ENCODE results near the gene UTY.

The UTY gene

DNA sequence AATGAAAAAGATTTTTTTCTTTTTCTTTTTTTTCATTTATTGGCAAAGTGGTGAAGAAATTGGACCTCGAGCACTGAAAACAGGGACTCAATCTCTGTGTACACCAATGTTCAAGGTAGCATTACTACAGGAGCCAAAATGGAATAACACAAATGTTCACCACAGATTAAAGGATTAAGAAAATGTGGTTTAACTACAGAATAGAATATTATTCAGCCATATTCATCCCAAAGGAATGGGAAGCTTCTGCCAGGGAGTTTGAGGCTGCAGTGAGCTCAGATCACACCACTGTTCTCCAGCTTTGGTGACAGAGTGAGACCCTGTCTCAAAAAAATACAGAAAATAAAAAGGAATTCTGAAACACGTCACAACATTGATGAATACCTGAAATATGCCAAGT, 81.0 kb downstream of the UTY start:
- peak; percentile 6 for DNase-seq

DNA sequence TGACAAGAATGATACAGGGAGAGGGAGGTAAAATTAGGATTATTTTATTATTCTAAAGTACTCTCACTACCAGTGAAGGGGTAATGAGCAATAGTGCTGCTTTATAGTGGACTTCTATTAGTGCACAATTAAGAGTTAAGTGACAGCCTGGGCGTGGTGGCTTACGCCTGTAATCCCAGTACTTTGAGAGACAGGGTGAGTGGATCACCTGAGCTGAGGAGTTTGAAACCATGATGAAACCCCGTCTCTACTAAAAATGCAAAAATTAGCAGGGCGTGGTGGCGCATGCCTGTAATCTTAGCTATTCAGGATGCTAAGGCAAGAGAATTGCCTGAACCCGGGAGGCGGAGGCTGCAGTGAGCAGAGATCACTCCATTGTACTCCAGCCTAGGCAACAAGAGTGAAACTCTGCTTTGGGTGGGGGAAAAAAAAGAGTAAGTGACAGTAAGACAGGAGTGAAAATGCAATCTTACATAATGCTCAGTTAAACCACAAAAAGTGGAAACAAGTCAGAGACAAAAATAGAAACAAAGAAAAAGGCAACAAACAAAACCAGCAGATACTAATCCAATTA, 98.6 kb downstream of the UTY start:
- no peak for DNase-seq

DNA sequence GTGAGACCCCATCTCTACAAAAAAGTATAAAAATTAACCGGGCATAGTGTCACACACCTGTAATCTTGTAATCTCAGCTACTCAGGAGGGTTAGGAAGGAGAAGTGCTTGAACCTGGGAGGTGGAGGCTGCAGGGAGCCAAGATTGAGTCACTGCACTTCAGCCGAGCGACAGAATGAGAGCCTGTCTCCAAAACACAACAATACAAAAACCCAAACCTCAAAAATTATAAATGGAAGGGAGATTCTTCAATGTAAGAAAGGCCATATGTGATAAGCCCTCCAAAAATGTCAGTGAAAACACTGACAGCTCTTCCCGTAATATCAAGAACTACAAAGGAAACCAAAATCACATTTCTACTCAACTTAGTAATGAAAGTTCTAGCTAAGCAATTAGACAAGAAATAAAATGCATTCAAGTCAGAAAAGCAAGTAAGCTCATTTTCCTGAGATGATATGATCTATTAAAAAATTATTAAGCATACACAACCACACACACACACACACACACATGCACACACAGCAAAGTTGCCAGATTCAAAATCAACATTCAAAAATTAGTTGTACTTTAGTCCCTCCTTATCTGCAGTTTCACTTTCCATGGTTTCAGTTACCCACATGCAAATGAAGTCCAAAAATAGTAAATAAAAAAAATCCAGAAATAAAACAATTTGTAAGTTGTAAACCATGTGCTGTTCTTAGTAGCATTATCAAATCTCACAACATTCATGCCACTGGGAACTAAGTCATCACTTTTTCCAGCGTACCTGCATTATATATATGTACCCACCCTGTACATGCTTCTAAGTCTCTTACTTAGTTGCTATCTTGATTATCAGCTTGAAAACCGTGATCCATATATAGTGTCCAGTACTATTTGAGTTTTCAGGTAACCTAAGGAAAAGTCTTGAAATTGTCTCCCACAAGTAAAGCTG, 108.7 kb downstream of the UTY start:
- DNase-seq: no peak

DNA sequence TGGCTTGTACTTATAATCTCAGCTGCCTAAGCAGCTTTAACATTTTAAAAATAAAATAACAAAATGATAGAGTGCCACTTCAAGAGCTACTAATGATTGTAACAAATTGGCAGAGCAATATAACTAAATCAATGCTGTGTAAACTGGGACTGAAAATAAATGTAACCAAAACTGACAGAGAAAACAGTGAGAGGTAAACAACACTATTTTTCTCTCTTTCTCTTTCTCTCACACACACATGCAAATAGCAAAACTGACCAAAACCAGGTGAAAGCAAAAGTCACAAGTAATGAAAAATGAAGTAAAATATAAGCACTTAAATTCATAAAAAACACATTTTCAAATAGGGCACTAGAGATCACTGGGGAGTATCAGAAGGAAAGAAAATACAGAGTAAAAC, 109.6 kb downstream of the UTY start:
- DNase-seq: no peak

DNA sequence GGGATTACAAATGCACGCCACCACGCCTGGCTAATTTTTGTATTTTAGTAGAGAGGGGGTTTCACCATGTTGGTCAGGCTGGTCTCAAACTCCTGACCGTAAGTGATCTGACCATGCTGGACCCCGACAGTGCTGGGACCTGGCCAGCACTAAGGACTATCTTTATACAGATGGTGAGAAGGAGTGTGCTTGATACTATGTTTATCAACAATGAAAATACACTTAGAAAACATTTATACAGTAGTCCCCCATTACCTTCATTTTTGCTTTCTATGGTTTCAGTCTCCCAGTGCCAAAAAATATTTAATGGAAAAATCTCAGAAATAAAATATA, 111.4 kb downstream of the UTY start:
- no peak for DNase-seq

DNA sequence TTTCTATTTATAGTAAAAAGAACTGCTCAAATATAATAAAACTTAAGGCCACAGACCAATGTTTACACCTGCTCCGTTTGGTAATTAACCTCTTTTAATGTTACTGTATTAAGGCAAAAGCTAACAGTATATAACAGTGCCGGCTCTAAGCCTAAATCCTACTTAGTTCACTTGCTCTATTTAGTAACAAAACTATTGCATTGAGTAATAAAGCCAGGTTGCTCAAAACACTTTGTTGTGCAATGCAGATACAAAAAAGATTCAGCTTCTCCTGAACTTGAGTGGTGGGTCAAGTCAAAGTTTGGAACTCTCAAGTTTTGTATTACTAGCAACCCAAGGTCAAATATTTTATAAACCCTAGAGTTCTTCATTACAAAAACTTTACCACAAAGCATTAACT, 116.2 kb downstream of the UTY start:
- no peak for DNase-seq

DNA sequence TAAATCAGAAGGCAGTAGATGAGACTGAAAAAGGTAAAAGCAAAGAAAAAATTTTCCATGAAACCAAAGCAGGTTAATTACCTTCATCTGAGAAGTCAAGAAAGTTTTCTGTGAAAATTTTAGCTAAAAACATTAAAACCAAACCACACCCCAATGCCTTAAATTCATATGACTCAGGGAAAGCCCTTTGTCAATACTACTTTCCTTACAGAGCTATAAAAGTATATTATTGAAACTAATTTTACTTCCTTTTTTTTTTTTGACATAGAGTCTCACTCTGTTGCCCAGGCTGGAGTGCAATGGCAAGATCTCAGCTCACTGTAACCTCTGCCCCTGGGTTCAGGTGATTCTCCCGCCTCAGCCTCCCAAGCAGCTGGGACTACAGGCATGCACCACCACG, 117.2 kb downstream of the UTY start:
- no peak for DNase-seq

DNA sequence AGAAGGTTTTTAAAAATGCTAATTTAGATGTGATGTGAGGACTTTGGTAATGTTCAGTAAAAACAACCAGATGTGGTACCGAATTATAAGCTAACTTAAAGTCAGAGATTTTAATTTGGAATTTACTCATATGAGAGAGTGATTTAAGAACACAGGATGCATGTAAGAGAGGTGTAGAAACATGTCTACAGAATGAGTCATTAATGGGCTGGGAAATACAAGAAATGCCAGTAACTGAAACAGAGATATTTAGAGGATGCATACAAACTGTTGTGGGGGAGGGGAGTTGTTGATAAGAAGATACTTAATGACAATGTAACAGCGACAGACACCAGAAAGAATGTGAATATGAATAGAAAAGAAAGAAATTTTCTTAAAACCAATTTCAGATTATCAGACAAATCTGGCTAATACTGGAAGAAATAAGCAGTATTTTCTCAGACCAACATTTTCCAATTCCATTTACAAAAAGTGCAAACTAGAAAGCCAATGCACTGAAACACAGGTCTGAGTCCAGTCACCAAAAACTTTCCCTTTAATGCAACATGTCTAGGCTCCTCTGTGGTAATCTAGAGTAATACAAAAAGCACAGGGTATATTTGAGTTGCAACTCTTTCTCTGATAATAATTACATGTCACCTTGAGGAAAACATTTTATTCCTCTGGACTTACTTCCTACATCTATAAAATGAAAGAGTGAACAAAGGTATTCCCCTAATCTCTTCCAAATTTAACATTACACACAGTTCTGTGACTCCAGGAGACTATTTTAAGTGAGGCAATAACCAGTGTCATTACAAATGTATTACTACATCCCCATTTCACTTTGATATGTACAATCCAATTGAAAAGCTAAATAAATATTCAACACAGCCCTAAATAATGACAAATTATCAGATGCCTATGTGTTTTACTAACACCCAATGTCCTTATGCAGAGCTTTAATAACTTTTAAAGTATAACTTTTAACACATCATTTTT, 117.9 kb downstream of the UTY start:
- DNase-seq: peak; percentile 52

DNA sequence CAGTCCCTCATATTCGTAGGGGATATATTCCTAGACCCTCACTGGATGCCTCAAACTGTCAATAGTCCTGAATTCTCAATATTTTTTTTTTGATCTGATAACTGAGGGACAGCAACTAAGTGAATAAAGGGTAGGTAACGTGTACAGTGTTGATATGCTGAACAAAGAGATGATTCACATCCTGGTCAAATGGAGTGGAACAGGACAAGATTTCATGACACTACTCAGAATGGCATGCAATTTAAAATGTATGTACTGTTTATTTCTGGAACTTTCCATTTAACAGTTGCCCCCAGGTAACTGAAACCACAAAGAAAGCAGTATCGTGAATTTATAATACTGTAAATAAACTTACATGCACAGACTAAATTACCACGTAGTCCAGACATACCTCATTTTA, 128.4 kb downstream of the UTY start:
- no peak for DNase-seq

DNA sequence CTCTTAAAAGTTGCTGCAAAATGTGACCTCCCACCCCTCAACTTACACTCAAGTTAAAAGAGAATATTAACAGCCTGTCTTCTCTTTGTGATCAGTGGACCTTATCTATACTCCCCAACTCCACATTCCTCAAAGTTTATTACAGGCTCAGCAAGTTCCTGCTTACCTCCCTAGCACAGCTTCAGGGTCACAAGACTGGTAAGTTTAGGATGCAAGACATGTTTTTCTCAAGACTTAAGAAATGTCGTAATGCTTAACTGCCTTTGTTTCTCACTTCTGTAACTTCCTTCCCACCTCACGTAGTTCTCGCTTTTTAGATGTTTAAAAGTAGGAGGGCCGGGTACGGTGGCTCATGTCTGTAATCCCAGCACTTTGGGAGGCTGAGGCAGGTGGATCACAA, 132.7 kb downstream of the UTY start:
- no peak for DNase-seq

DNA sequence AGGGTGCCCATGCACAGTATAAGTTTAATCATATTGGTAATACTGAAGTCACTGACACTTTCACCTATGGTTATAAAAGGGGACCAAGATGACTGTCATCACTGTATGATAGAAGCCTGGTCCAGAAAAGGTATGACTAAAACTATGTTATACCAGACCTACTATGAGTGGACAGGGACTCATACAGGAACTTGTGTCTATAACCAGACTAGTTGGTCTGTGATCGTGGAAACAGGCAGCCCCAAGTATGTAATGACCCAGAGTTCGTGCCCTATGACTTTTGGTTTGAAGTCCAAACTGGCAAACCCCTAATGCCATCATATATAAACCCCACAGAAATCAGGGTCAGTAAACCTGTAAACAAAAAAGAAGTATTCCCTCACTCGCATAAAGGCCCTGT, 134.3 kb downstream of the UTY start:
- no peak for DNase-seq

DNA sequence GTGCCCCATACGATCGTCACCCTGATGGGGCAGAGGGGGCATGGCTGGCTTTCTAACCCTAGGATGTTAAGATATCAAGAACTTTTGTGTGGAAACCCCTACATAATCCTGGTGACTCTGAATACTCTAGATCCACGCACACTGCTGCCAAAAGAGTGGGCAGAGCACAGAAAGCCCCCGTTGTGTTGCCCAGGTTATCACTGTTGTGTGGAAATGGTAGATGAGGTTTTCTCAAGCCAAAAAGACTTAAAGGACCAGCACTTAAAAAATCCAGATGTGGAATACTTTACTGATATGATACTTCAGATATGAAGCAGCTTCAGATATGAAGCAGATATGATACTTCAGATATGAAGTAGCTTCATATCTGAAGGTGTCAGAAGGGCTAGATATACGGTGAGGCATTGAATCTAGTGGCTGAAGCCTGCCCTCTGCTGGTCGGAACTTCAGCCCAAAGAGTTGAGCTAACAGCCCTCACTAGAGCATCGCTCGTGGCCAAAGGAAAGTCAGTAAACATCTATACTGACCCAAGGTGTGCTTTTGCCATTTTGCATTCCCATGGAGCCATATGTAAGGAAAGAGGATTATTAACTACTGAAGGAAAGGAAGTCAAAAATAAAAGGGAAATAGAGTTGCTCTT, 136.4 kb downstream of the UTY start:
- peak; percentile 22 for DNase-seq

DNA sequence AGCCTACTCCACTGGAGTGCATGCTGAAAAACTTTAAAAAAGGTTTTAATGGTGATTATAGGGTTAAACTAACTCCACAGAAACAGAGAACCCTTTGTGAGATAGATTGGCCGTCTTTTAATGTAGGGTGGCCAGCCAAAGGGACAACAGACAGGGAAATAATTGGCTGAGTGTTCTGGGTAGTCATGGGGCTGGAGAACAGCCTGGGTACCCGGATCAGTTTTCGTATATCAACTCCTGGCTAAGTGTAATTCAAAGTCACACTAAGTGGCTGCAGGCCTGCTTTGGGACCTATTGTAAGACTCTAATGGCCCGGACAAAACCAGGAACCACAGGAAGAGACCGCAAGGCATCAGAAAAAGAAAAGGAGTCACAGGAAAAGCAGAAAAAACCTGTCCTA, 139.9 kb downstream of the UTY start:
- no peak for DNase-seq

DNA sequence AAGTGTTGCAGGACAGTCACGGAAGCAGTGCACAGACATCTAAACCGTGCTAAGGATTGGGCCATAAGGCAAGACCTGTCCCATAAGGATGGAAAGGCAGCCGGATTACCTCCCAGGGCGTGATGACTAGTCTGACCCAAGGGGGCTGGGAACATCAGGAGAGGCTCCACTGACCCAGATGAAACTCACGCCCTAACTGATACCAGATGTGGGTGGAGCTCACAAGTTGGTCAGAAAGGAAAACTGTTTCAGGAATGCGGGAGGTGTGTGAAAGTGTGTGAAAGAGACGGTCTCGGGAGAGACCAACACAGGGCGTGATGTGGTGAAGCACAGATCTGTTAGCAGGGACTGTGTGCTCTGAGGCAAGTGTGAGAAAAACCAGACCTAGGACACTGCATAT, 140.5 kb downstream of the UTY start:
- peak; percentile 28 for DNase-seq

DNA sequence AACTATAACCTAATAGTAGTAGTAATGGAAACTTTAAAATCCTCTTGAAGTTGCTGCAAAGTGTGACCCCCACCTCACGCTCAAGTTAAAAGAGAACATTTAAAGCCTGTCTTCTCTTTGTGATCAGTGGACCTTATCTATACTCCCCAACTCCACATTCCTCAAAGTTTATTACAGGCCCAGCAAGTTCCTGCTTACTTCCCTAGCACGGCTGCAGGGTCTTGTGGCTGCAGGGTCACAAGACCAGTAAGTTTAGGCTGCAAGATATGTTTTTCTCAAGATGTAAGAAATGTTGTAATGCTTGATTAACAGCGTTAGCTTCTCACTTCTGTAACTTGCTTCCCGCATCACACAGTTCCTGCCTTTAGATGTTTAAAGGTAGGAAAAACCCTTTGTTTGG, 141.1 kb downstream of the UTY start:
- DNase-seq: no peak

DNA sequence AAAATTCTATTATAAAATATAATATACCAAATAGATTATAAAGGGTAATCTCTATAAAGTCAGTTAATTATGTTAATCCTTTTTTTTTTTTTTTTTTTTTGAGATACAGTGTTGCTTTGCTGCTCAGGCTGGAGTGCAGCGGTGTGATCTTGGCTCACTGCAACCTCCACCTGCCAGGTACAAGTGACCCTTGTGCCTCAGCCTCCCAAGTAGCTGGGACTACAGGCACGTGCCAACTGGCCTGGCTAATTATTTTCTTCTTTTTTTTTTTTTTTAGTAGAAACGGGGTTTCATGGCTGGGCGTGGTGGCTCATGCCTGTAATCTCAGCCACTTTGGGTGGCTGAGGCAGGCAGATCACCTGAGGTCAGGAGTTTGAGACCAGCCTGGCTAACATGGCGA, 141.9 kb downstream of the UTY start:
- no peak for DNase-seq

DNA sequence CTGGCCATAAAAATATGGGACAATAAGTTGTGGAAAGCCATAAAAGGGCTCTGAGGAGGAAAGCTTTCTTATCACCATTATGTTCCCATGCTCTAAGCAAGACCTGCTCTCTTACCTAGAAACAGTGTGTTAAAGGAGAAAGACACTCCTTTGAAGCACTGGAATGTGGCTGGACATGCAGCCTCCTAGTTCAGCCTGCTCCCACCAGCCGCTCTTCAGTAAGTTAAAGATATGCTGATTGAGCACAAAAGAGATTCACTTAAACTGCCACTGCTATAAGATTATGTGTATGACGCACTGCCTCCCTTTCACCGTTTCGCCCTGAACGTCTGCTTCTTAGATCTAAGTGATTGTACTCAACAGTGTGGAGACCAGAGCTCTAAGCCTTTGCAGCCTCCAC, 146.0 kb downstream of the UTY start:
- no peak for DNase-seq

DNA sequence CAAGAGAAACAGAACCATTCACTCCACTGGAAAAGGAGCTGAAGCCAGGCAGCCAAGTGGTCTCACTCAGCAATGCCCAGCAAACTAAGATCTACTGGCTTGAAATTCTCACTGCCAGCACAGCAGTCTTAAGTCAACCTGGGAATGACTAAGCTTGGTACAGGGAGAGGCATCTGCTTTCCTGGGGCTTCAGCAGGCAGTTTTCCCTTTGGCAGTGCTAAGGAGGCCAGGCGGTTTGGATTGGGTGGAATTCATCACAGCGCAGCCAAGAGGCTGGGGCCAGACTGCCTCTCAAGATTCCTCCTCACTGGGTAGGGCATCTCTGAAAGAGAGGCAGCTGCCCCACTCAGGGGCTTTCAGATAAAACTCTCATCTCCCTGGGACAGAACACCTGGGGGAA, 149.2 kb downstream of the UTY start:
- DNase-seq: no peak

DNA sequence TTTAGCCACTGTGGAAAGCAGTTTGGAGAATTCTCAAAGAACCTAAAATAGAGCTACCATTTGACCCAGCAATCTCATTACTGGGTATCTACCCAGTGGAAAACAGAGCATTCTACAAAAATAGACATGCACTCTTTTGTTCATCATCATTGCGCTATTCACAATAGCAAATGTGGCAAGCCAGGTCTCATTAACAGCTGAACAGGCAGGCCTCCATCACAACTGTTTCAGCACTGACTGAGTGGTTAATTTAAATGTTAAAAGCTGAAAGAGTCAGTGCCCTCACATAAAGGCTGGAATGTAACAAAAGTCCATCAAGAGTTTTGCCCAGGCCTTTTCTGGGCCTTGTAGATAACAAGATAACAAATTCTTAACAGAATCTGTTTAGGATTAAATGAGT, 166.9 kb downstream of the UTY start:
- no peak for DNase-seq

DNA sequence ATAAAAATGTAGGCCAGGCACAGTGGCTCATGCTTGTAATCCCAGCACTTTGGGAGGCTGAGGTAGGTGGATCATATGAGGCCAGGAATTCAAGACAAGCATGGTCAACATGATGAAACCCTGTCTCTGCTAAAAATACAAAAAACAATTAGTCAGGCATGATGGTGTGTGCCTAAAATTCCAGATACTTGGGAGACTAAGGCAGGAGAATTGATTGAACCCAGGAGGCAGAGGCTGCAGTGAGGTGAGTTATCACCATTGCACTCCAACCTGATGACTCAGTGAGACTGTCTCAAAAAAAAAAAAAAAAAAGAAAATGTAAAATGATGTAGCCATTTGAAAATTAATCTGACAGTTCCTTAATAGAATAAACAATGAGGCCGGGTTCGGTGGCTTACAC, 171.9 kb downstream of the UTY start:
- peak; percentile 5 for DNase-seq

DNA sequence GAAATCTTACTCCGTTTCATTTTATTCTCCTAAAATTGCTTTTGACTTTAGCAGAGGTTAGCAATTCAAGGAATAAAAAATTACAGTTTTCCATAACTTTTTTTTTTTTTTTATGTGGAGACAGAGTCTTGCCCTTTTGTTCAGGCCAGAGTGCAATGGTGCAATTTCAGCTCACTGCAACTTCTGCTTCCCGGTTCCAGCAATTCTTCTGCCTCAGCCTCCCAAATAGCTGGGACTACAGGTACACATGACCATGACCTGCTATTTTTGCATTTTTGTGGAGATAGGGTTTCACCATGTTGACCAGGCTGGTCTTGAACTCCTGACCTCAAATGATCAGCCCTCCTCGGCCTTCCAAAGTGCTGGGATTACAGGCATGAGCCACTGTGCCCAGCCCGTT, 179.0 kb downstream of the UTY start:
- no peak for DNase-seq

DNA sequence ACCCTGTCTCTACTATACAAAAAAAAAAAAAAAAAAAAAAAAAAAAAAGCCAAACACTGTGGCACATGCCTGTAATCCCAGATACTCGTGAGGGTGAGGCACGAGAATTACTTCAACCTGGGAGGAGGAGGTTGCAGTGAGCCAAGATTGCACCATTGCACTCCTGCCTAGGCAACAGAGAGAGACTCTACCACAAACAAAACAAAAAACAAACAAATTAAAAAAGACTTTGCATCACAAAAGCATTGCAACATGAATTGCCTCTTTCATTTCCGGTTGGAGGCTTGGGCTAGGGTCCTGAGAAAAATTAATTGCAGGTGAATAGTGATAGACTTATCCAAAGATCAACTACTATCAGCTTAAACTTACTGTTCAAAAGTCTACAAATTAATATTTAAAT, 180.4 kb downstream of the UTY start:
- no peak for DNase-seq
